Fibroblast of skin of back (primary cell): ENCODE data around the gene GPR119. TPM values are rescaled to one million over a fixed set of nuclear protein-coding genes. Genes with fewer than 3 reads are reported as not detected.
"Not testable (repeated sequence)": the region's sequence is repeated elsewhere in the genome, so short reads cannot be mapped to it uniquely, and the experiment has no call there.

ENCODE experiments used
- DNase-seq: peaks from one replicate; pipeline ENCODE4 v3.0.0-alpha.2; 2013
- polyA plus RNA-seq, 2 experiments: library from polyadenylated mRNA; unstranded; fragments of 120-200 nt; gene quantifications; one replicate each; pipeline ENCODE4 v1.2.1, GENCODE V29; 2013; ENCODE audit not compliant: insufficient read length in 2 of 2

Gene GPR119
- polyA plus RNA-seq (2013, experiment 1 of 2; ENCODE audit: insufficient read length): not detected
- not detected for polyA plus RNA-seq (2013, experiment 2 of 2; ENCODE audit: insufficient read length)

DNA sequence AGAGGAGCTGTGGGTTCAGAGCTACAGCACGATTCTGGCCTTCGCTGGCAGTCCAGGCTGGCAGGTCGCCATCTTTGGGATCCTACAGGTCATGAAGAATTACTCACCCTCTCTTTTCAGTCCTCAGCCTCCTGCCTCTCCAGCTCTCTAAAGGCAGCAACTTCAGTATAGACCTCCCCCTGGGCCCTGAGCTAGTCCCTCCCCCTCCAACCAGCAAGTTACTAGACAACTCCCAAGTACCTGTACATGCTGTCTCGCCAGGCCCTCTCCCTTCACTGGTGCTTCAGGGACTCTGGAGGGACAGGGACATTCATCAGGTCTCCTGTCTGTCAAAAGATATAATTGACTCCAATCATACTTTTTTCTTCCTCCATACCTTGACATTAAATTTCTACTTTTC is at the start of gene GPR119:
TSS of gene GPR119 (minus strand) at position 155 of the 400 bp plus-strand sequence. CDS start 227 bp downstream, outside the sequence.
- DNase-seq: no peak

DNA sequence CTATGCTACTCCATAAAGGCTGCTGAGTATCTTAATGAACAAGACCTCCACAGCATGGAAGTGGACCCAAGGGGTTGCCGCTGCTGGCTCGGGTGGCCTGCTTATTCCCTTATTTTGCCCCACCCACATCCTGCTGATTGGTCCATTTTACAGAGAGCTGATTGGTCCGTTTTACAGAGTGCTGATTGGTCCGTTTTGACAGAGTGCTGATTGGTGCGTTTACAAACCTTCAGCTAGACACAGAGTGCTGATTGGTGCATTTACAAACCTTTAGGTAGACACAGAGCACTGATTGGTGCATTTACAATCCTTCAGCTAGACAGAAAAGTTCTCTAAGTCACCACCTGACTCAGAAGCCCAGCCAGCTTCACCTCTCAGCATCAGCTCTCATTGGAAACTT is 43.8 kb upstream of the GPR119 start:
- not testable (repeated sequence) for DNase-seq

DNA sequence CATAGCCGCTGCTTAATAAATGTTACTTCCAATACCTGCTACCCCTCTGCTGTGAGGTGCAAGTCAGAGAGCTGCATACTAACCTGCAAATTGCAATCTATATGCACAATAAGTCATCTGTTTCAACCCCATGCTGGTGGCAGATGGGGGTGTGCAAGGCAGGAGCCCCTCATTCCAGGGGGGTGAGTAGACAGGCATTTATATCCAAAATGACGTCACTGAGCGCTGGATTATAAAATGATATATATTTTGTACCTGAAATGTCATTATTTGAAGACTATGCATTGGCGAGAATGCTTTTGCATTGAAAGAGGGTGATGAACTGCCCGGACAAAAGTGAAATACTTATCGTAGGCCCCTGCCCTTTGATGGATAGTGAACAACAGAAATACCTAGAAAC is 41.1 kb upstream of the GPR119 start:
- no peak for DNase-seq

DNA sequence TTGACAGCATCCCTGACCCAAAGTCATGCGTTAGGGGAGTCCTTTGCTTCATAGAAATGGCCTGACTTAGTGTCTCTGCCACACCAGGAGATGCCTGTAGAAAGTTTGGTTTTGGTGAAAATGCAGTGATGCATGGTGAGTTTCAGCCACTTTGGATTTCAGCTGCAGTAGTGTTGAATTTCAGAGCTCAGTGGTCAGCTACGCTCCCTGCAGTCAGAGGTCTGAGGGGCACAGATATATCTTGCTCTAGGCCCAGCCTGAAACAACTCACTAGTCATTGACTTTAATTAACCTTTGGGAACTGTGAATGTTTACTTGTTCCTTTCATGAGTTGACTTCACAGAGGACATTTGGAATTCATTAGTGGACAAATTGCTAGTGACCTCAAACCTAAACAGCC is 33.8 kb upstream of the GPR119 start:
- DNase-seq: no peak

DNA sequence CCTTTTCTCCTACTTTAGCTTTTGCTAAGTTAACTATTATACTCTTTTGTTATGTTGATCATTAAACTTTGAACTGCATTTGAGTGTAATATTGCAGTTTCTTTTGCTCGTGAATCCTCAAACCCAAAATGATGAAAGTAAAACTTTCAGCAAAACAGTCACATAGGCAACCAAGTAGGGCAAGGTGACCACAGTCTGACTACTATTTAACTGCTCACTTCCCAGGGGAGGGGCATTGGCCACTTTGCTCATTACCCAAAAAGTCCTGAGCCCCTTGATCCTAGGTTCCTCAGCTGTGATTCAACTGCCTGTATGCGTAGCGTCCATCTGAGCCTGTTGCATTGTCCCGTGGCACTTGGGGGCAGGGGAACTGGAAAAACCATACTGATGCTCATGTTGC is 33.3 kb upstream of the GPR119 start:
- DNase-seq: no peak

DNA sequence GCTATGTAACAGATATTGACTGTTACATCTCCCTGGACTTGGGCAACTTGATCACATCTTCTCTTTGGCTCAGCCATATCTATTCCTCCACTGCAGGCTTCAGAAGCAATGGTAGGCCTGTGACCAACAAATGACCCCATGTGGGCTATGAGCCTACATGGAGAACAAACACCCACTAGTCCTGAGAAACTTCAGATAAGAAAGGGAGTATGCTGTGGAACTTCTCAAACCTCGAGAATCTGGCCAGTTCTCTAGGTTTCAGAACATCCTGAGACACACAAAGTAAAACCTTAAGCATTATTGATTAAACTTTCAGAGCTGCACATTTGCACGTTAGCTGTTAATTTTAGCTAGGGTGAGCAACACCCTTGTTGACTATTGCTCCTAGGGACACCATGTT is 32.6 kb upstream of the GPR119 start:
- no peak for DNase-seq

DNA sequence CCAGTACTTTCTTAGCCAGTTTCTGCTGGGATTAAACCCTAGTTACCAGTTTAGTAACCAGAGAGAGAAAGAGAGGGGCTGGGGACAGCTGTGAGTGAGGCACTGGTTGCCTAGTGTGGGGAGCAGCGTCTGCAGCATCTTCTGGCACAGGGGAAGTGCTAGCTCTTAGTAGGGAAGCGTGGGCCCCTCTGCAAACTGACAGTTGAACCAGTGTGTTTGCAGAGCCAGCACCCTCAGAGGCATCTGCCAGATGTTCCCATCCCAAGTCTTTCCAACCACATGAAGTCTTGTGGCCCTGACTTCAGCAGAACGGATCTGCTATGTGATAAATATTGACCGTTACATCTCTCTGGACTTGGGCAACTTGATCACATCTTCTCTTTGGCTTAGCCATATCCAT is 31.3 kb upstream of the GPR119 start:
- DNase-seq: no peak

DNA sequence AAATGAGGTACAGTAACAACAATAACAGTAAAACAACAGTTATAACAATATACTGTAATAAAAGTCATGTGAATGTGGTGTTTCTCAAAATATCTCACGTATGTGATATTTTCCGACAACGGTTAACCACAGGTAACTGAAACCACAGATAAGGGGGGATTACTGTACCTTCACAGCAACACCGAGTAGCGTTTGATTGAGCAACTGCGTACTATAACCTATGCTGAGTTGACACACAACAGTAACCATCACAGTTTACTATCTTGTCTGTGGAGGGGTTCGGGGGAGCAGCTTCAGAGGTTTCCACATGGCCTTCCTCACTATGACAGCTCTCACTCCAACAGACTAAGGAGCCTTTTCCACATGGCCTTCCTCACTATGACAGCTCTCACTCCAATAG is 29.7 kb upstream of the GPR119 start:
- no peak for DNase-seq

DNA sequence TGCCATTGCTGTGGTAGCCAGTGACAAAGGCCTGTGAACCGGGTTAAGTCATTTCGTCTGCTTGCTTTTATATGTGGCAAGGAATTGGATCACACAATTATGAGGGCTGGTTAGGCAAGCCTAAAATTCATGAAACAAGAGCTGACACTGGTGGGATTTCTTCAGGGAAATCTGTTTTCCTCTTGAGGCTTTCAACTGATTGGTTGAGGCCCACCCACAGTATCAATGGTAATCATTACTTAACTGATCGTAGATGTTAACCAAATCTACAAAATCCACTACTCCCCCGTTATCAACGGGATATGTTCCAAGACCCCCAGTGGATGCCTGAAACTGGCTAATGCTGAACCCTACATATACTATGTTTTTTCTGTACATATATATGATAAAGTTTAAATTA is 29.3 kb upstream of the GPR119 start:
- DNase-seq: no peak

DNA sequence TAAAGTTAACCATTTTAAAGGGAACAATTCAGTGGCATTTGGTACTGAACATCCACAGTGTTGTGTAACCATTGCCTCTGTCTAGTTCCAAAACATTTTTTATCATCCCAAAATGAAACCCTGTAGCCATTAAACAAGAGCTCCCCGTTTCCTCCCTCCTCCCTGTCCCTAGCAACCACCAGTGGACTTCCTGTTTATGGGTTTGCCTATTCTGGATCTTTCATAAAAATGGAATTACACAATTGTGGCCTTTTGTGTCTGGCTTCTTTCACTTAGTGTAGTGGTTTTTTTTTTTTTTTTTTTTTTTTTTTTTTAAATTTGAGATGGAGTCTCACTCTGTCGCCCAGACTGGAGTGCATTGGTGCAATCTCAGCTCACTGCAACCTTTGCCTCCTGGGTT is 27.9 kb upstream of the GPR119 start:
- DNase-seq: no peak

DNA sequence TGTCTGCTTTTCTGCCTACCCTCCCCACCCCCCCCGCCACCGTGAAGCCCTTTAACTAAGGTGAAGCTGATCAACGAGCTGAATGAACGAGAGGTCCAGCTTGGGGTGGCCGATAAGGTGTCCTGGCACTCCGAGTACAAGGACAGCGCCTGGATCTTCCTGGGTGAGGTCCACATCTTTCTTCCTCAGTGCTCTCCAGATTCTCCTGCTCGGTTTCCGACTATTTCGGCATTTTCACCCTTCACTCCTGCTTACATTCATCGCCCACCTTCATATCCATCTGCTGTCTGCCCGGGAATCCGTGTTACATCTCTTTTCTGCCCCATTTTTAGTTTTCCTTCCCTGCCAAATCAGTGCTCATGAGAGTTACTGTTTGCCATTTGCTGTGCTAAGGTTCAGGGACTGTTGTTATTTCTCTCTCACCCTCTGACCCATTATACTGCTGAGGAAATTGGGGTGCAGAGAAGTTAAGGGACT is 16.8 kb upstream of the GPR119 start:
- no peak for DNase-seq

DNA sequence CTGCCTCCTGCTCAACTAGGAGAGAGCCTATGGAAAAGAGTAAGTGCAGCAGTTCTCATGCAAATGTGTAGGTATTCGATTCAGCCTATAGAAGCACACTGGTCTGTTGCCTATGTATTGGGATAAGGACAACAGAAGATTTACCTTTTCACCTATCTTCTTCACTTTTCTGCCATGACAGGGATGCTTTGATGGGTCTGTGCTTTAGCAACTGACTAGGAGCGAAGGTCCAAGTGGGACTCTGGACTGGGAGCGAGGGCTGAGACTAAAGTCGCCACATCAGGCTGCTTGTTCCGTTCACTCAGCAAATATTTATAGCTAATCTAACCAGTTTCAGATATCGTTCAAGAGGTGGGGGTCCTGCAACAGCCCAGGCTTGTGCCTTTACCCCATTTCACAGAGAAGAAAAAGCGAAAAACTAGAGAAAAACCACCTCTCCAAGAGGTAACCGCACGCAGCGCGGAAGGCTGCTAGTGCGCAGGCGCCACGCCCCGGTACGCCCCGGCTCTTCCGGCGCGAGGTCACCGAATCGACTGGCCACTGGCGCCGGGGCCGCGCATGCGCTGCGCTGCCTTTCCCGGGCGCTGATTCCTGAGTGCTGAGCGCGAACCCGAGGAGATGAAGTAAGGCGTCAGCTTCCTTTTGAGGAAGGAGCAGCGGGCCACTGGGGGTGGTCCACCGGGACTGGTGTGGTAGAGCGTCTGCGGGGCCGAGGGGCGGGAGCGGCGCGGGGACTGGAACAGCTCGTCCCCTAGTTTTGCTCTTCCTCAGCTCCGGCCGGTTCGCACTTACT is 16.1 kb upstream of the GPR119 start, which contains the start of gene RBMX2:
TSS of gene RBMX2 (plus strand) at position 573 of the 793 bp plus-strand sequence. CDS start at position 619, 46 bp downstream.
- DNase-seq: peak; percentile 73

DNA sequence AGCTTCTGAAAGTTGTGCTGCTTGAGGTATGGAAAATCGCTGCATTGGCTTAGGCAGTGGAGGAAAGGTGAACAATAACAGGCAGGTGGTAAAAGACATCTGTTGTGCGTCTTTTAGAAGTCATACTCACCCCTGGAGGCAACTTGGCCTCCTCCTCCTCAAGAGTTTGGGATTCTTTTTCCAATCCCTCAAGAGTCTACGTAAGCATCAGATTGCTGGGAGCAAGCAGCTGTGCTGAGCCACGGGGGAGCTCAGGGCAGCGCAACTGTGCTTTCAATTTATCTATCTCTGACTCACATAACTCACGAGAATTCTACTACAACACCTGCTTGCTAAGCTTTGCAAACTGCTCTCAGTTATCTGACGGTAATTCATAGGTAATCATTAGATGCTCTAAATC is 9.9 kb upstream of the GPR119 start:
- DNase-seq: no peak

DNA sequence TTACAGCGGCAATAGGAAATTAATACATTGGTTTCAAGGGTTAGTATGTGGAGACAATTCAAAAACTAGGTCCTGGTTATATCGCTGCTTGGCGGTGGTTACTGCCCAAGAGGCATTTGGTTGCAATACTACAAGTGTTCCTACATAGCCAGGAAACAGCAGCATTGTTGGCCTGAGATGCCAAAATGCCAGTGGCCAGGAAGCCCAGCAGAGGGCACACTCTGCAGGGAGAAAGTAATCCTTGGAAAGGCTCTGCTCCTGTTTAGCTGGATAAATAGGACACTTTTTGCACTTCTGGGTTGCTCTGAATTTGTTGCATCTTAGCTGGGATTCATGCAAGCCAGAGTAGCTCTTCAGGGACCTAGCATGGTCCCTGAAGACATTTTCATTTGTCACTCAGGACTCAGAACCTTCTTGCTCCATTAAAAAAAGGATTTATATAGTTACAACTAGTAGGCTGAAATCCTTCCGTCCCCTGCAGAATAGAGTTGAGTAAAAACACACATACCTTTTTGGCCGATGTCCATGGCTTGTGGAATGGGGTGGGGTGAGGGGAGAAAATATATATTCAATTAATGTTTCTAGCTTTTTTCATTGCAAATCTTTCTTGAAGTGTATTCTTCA is 8.1 kb upstream of the GPR119 start:
- DNase-seq: peak; percentile 34

DNA sequence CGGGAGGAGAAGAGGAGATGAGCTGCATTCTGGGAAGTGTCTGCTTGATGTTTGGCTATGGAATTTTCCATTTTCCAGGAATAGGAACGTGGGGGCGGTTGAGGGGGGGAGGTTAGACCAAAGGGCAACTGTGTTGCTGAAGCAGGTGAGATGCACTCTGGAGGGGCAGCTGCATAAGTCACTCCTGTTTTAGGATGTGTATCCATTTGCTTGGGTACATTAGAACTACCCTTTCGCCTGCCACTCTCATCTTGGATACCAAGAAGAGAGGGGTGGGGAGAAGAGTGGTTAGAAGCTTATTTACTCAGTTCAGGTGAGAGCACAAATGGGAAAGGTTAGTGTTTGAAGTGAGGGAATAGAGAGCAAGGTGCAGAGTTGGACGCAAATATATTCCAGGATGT is 934 bp upstream of the GPR119 start:
- DNase-seq: no peak

DNA sequence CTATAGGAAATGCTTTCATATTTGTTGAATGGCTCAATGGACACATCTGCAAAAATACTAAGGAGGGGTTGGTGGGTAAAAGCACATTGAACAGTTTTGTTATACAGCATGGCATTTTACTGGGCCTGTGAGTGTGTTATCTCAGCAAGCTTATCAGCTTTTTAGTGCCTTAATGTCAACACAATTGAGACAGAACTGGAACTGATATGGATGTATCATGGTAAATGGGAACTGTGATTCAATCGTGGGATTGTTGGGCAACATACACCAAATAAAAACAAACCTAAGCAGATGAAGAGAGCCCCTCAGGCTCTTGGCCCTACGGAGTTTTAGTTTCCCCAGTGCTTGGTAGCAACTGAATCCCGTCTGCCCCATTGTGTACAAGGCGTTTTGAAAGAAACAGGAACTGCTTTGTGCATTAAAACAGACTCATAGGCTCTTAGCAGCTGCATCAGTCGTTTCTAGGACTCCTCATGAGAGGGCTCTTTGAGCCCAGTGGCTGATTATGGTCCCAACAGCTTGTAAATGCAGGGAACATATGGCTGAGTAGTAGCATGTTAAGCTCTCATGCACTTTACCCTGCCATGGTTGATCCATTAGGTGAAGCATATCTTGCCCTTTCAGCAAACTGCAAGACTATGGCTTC is 7.3 kb downstream of the GPR119 start:
- no peak for DNase-seq

DNA sequence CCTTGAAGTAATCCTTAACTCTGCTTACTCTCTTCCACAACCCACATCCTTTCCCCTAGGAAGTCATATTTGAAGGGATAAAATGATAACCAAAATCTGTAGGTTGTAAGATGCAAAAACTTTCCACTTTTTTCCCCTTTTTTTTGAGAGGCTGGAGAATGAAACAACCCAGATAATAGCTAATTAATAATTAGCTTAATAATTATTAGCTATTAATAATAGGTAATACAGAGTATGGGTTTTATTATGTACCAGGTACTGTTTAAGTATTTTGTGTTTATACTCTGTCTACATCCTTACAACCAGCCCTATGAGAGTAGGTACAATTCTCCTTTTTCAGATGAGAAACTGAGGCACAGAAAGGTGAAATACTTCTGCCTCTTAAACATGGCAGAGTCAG is 9.4 kb downstream of the GPR119 start:
- no peak for DNase-seq

DNA sequence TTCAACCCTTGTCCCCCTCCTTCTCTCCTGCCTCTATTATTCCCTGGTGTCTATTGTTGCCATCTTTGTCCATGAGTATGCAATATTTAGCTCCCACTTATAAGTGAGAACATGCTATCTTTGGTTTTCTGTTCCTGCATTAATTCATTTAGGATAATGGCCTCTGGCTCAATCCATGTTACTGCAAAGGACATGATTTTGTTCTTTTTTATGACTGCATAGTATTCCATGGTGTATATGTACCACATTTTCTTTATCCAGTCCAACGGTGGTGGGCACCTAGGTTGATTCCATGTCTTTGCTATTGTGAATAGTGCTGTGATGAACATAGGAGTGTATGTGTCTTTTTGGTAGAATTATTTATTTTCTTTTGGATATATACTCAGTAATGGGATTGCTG is 33.4 kb downstream of the GPR119 start:
- DNase-seq: not testable (repeated sequence)

DNA sequence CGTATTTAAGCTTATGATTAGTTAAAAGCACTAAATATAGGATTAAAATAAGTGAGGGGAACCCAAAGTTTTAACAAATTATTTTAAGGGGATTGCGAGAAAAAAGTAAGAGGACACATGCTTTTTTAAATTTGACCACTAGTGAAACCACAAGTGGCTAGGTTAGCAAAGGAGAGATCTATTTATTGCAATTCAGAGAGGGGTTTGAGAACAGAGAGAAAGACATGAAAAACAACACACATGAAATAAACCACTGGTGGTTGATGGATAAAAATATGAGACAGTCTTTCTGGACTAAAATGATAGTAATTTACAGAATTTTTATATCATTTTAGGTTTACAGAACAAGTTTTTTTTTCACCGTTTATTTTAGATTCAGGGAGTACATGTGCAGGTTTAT is 33.9 kb downstream of the GPR119 start:
- DNase-seq: no peak

DNA sequence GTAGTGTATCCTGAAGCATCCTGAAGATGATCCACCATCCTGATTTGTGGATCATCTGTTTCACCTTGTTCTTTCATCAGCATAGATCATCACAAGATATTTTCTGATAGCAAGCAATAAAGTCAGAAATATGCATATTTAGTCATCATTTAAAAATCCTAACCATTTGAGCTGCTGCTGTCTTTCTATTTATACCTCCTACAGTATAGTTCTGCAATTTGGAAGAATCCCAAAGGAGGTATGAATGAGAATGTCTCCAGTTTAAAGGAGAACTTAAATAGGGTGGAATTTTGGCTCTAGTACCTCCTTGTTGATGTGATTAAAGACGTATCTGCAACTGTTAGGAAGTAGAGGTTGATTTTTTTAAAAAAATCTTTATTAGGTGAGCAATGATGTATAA is 38.2 kb downstream of the GPR119 start:
- DNase-seq: peak; percentile 55

DNA sequence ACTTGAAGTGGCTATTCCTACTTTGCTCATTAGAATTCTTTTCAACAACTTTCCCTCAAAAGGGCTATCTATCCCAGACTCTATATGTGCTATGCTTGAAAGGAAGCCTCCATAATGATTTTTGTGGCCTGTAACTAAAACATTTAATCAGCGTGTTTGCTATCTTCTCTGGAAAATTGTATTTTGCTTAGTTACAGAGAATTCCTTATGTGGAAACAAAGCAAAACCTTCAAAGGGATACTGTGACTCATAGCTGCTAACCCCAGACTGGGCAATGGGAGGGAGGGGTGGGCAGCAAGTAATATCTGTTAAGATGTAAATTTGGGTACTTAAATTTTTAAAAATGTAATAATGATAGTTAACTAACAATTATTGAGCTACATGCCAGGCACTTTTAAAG is 42.1 kb downstream of the GPR119 start:
- peak; percentile 30 for DNase-seq

DNA sequence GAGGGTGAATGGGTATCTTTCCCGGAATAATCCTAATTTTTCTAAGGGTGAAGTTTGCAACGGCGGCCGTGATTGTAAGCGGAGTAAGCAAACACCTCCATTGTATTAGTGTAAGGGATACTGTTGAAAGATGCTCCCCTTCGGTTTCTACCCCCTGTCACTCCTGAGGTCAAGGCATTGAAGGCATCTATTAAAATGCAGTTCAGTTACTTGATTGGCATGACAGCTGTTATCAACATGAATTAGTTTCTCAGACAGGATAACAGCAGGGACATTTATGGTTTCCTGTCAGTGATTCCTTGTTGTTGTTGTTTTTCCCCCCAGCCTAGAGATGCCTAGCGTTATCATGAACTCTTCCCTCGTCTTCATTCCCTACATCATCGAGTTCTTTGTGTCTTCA is 45.2 kb downstream of the GPR119 start:
- no peak for DNase-seq
